Measurements from ENCODE around the gene THAP11.

DNA sequence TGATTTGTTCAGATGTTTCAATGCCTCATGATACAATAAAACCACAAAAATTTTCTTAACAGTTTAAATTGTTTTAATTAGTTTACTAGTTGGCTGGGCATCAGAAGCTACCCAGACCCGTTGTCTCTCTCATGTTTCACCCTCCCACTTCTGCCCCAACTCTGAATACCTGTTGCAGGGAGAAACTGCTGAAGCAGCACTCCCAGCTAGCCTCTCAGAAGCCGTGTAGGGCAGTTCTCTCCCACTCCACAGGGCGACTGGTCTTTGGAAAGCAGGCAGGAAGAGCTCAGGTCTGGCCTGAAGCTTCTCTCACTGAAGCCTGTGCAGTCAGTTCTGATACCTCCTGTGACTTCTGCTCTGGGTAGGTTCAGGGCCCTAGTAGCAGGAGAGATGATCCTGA is 29.1 kb downstream of the THAP11 start:
- TF ChIP-seq PAX5 (IDR thresholded peaks at IDR 0.05; ENCODE audit: insufficient read depth, low read length, severe bottlenecking) (no peak), POLR2A (IDR thresholded peaks at IDR 0.05; ENCODE audit: low read depth, low read length) (no peak), POLR2AphosphoS5 (IDR thresholded peaks at IDR 0.05; ENCODE audit: low read depth, low read length) (no peak), TAF1 (IDR thresholded peaks at IDR 0.05; ENCODE audit: low read depth, low read length) (no peak), POU2F2 (IDR thresholded peaks at IDR 0.05; ENCODE audit: low read depth, low read length) (no peak)
